Liver (tissue), 9 donors: ENCODE measurements around the gene CLDN1. TPM values are rescaled to one million over a fixed set of nuclear protein-coding genes. Genes with fewer than 3 reads are reported as not detected.

Source experiments
- DNase-seq: peaks from one replicate; pipeline ENCODE4 v3.0.0-alpha.2; 2017; ENCODE audit warnings: low spot score
- H3K27ac ChIP-seq, 2 donors: one replicate each; pipeline ENCODE4 v1.7.0; 2013; ENCODE audit warnings: inconsistent platforms in 2 of 2, low read length in 2 of 2, control low read depth in 1 of 2, low read depth in 1 of 2, mild to moderate bottlenecking in 1 of 2
- H3K27me3 ChIP-seq, 4 donors: one replicate each; pipeline versions ENCODE4 v1.6.1 to v1.7.0; 2013; ENCODE audit warnings: low read length in 3 of 4, inconsistent platforms in 1 of 4, mild to moderate bottlenecking in 1 of 4, moderate library complexity in 1 of 4; ENCODE audit not compliant: control insufficient read depth in 4 of 4, insufficient read depth in 4 of 4
- H3K36me3 ChIP-seq, 4 donors: one replicate each; pipeline versions ENCODE4 v1.6.1 to v1.7.0; 2013; ENCODE audit warnings: low read length in 3 of 4, mild to moderate bottlenecking in 3 of 4, low read depth in 1 of 4, moderate library complexity in 1 of 4; ENCODE audit not compliant: control insufficient read depth in 4 of 4, insufficient read depth in 3 of 4
- H3K4me1 ChIP-seq, 4 donors: one replicate each; pipeline versions ENCODE4 v1.6.1 to v1.7.0; 2013; ENCODE audit warnings: low read length in 3 of 4, mild to moderate bottlenecking in 3 of 4, moderate library complexity in 1 of 4; ENCODE audit not compliant: control insufficient read depth in 4 of 4, insufficient read depth in 4 of 4
- H3K4me3 ChIP-seq, 3 donors: one replicate each; pipeline versions ENCODE4 v1.6.1 to v1.7.0; 2013; ENCODE audit warnings: low read length in 3 of 3, control low read depth in 1 of 3, low read depth in 1 of 3, mild to moderate bottlenecking in 1 of 3
- H3K9ac ChIP-seq, 2 donors: one replicate each; pipeline ENCODE4 v1.7.0; 2013; ENCODE audit warnings: low read length in 2 of 2, mild to moderate bottlenecking in 2 of 2, moderate library complexity in 2 of 2, control low read depth in 1 of 2, low read depth in 1 of 2
- H3K9me3 ChIP-seq, 4 donors: one replicate each; pipeline versions ENCODE4 v1.6.1 to v1.7.0; 2013; ENCODE audit warnings: low read length in 3 of 4; ENCODE audit not compliant: control insufficient read depth in 4 of 4
- ATF3 ChIP-seq: IDR thresholded peaks from 2 replicates; pipeline ENCODE4 v1.6.1; 2016; ENCODE audit warnings: antibody characterized with exemption
- CTCF ChIP-seq: fragments of 150-350 bp; IDR thresholded peaks from 2 replicates; pipeline ENCODE4 v1.5.1; 2017; ENCODE audit warnings: improper control_type of control experiment, low read depth, low read length; ENCODE audit not compliant: missing input control
- EGR1 ChIP-seq, 2 donors: IDR thresholded peaks; 2 replicates each; pipeline ENCODE4 v1.6.1; 2016 to 2018; ENCODE audit warnings: antibody characterized with exemption in 2 of 2, low read depth in 2 of 2
- FOXA1 ChIP-seq: IDR thresholded peaks from 2 replicates; pipeline ENCODE4 v1.6.1; 2016; ENCODE audit warnings: antibody characterized with exemption
- FOXA2 ChIP-seq: IDR thresholded peaks from 2 replicates; pipeline ENCODE4 v1.6.1; 2016; ENCODE audit warnings: antibody characterized with exemption
- GABPA ChIP-seq, 2 donors: IDR thresholded peaks in 1 of 2; conservative IDR thresholded peaks in 1 of 2; 2 replicates each; pipeline ENCODE4 v1.6.1; 2016; ENCODE audit warnings: antibody characterized with exemption in 2 of 2, mild to moderate bottlenecking in 1 of 2, moderate library complexity in 1 of 2
- HNF4A ChIP-seq, 2 donors: conservative IDR thresholded peaks; 2 replicates each; pipeline ENCODE4 v1.6.1; 2016; ENCODE audit warnings: antibody characterized with exemption in 2 of 2, mild to moderate bottlenecking in 2 of 2
- HNF4G ChIP-seq: IDR thresholded peaks from 2 replicates; pipeline ENCODE4 v1.6.1; 2016; ENCODE audit warnings: antibody characterized with exemption
- JUND ChIP-seq, 2 donors: IDR thresholded peaks; 2 replicates each; pipeline ENCODE4 v1.6.1; 2016; ENCODE audit warnings: antibody characterized with exemption in 2 of 2
- MAX ChIP-seq: IDR thresholded peaks from 2 replicates; pipeline ENCODE4 v1.6.1; 2016; ENCODE audit warnings: antibody characterized with exemption
- NR2F2 ChIP-seq: IDR thresholded peaks from 2 replicates; pipeline ENCODE4 v1.6.1; 2016; ENCODE audit warnings: antibody characterized with exemption
- RAD21 ChIP-seq, 2 donors: IDR thresholded peaks; 2 replicates each; pipeline ENCODE4 v1.6.1; 2016; ENCODE audit warnings: antibody characterized with exemption in 2 of 2, mild to moderate bottlenecking in 2 of 2
- REST ChIP-seq: IDR thresholded peaks from 2 replicates; pipeline ENCODE4 v1.6.1; 2016; ENCODE audit warnings: antibody characterized with exemption, mild to moderate bottlenecking
- RXRA ChIP-seq, 2 donors: IDR thresholded peaks; 2 replicates each; pipeline ENCODE4 v1.6.1; 2017 to 2018; ENCODE audit warnings: antibody characterized with exemption in 2 of 2, mild to moderate bottlenecking in 1 of 2
- SP1 ChIP-seq: IDR thresholded peaks from 2 replicates; pipeline ENCODE4 v1.6.1; 2018; ENCODE audit warnings: antibody characterized with exemption, mild to moderate bottlenecking
- TAF1 ChIP-seq: conservative IDR thresholded peaks from 2 replicates; pipeline ENCODE4 v1.6.1; 2016; ENCODE audit warnings: antibody characterized with exemption, mild to moderate bottlenecking
- YY1 ChIP-seq: IDR thresholded peaks from 2 replicates; pipeline ENCODE4 v1.6.1; 2016; ENCODE audit warnings: antibody characterized with exemption, mild to moderate bottlenecking
- ZBTB33 ChIP-seq: IDR thresholded peaks from 2 replicates; pipeline ENCODE4 v1.6.1; 2016; ENCODE audit warnings: antibody characterized with exemption
- WGBS: extraction: QIAGEN DNeasy Blood & Tissue Kit; methylation state at CpG from one replicate; pipeline ENCODE4 v1.1.7; 2013; 5-methylcytosine and 5-hydroxymethylcytosine counted together
- polyA plus RNA-seq, 2 donors: library from polyadenylated mRNA; stranded (reverse) in 1 of 2; unstranded in 1 of 2; fragments of 200-250 nt in 1 of 2; fragments of >200 nt in 1 of 2; fragmentation: Nextera tagmentation in 1 of 2; extraction: Ambion mirVana in 1 of 2; gene quantifications; one replicate each; pipeline versions ENCODE4 v1.2.1 to v1.2.3, GENCODE V29; 2013 to 2015
- total RNA-seq, 2 donors: library from RNA; depleted of rRNA; stranded (reverse); fragments of >200 nt; gene quantifications; one replicate each; pipeline ENCODE4 v1.2.3, GENCODE V29; 2014
- donor health status: healthy.
- donor health status: healthy.
- donor health status: healthy.
- donor health status: healthy.
- donor health status: healthy.

CLDN1 gene
- total and polyA plus RNA-seq, 4 donors: 57.8 to 92.0 (median 87.3) TPM

- no peak for DNase-seq
- TF ChIP-seq FOXA2 (peak; percentile 95), ATF3 (no peak), YY1 (peak; percentile 29), RAD21 (IDR thresholded peaks at IDR 0.05) (peak in 1 of 2 donors; percentile 24), GABPA (IDR thresholded peaks at IDR 0.05 in 1 of 2, conservative IDR thresholded peaks at IDR 0.05 in 1 of 2) (no peak), EGR1 (IDR thresholded peaks at IDR 0.05; ENCODE audit: low read depth in 2 of 2) (peak in 1 of 2 donors; percentile 61), JUND (IDR thresholded peaks at IDR 0.05) (peak; percentile 78 to 85), RXRA (IDR thresholded peaks at IDR 0.05) (peak; percentile 61 to 82), FOXA1 (peak; percentile 90), CTCF (no peak), TAF1 (no peak), HNF4G (peak; percentile 85), REST (peak; percentile 71), MAX (peak; percentile 71), SP1 (peak; percentile 96), HNF4A (conservative IDR thresholded peaks at IDR 0.05) (peak; percentile 96), ZBTB33 (peak; percentile 80), NR2F2 (peak; percentile 59)
- 24% methylated on average over 1 of the region's 1 CpG for WGBS
- peak overlapping the region in 2 of 3 donors; percentile 3 to 44 for H3K4me3 ChIP-seq
- peaks cover 0 to 16% (median 0%) of the 10 kb centered on the region in 4 donors for H3K36me3 ChIP-seq
- H3K9me3 ChIP-seq: no peaks in the 10 kb centered on the region
- peaks cover 13 to 71% (median 42%) of the 10 kb centered on the region in 4 donors for H3K4me1 ChIP-seq
- peak overlapping the region; percentile 73 to 90 for H3K27ac ChIP-seq
- H3K9ac ChIP-seq: peak overlapping the region in 1 of 2 donors; percentile 57
- H3K27me3 ChIP-seq: no peaks in the 10 kb centered on the region
Observed at GRCh38 chr3:190307164-190307545, 15.1 kb downstream of the CLDN1 start.
